ENCODE data around the gene GLYR1.

- TF ChIP-seq CTCF (conservative IDR thresholded peaks at IDR 0.05; ENCODE audit: low read depth in 2 of 2) (no peak), EZH2 (IDR thresholded peaks at IDR 0.05; ENCODE audit: low read depth, unreplicated experiment) (no peak), ETS1 (IDR thresholded peaks at IDR 0.05) (no peak), POLR2AphosphoS5 (IDR thresholded peaks at IDR 0.05; ENCODE audit: low read depth) (no peak), EZH2phosphoT487 (IDR thresholded peaks at IDR 0.05; ENCODE audit: unreplicated experiment) (no peak), JUNB (IDR thresholded peaks at IDR 0.05; ENCODE audit: unreplicated experiment) (no peak), ZNF114 (CRISPR knock-in tag; IDR thresholded peaks at IDR 0.05) (no peak), CREB1 (CRISPR knock-in tag; IDR thresholded peaks at IDR 0.05; ENCODE audit: low read depth) (no peak), STAT1 (IDR thresholded peaks at IDR 0.05; ENCODE audit: unreplicated experiment) (no peak)
- TF ChIP-seq, protein P1, sequence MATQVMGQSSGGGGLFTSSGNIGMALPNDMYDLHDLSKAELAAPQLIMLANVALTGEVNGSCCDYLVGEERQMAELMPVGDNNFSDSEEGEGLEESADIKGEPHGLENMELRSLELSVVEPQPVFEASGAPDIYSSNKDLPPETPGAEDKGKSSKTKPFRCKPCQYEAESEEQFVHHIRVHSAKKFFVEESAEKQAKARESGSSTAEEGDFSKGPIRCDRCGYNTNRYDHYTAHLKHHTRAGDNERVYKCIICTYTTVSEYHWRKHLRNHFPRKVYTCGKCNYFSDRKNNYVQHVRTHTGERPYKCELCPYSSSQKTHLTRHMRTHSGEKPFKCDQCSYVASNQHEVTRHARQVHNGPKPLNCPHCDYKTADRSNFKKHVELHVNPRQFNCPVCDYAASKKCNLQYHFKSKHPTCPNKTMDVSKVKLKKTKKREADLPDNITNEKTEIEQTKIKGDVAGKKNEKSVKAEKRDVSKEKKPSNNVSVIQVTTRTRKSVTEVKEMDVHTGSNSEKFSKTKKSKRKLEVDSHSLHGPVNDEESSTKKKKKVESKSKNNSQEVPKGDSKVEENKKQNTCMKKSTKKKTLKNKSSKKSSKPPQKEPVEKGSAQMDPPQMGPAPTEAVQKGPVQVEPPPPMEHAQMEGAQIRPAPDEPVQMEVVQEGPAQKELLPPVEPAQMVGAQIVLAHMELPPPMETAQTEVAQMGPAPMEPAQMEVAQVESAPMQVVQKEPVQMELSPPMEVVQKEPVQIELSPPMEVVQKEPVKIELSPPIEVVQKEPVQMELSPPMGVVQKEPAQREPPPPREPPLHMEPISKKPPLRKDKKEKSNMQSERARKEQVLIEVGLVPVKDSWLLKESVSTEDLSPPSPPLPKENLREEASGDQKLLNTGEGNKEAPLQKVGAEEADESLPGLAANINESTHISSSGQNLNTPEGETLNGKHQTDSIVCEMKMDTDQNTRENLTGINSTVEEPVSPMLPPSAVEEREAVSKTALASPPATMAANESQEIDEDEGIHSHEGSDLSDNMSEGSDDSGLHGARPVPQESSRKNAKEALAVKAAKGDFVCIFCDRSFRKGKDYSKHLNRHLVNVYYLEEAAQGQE (IDR thresholded peaks at IDR 0.05; ENCODE audit: unreplicated experiment), result no peak
Observed at GRCh38 chr16:4795181-4795827, 51.8 kb downstream of the GLYR1 start, which contains the start of gene SMIM22.

All from GM23338 (cell line).